Ishikawa (cell line): ENCODE results near the gene SYMPK.
A peak's percentile ranks its signal among the peaks of the same experiment; 100 is the strongest.

Experiments
- CEBPB ChIP-seq: IDR thresholded peaks from 2 replicates; pipeline ENCODE4 v1.6.1; 2012
- CREB1 ChIP-seq: IDR thresholded peaks from 2 replicates; pipeline ENCODE4 v1.6.1; 2012; ENCODE audit warnings: low read depth
- EGR1 ChIP-seq: IDR thresholded peaks from 2 replicates; pipeline ENCODE4 v1.6.1; 2012
- EP300 ChIP-seq: IDR thresholded peaks from 2 replicates; pipeline ENCODE4 v1.6.1; 2012; ENCODE audit warnings: borderline replicate concordance
- FOXM1 ChIP-seq: IDR thresholded peaks from 2 replicates; pipeline ENCODE4 v1.6.1; 2012; ENCODE audit warnings: low read depth, borderline replicate concordance
- MAX ChIP-seq: IDR thresholded peaks from 2 replicates; pipeline ENCODE4 v1.6.1; 2012
- NFIC ChIP-seq: IDR thresholded peaks from 2 replicates; pipeline ENCODE4 v1.6.1; 2012
- RAD21 ChIP-seq: IDR thresholded peaks from 2 replicates; pipeline ENCODE4 v1.6.1; 2012; ENCODE audit warnings: low read depth
- TAF1 ChIP-seq: IDR thresholded peaks from 2 replicates; pipeline ENCODE4 v1.6.1; 2012; ENCODE audit warnings: low read depth, mild to moderate bottlenecking
- TCF12 ChIP-seq: IDR thresholded peaks from 2 replicates; pipeline ENCODE4 v1.6.1; 2012; ENCODE audit warnings: low read depth
- TEAD4 ChIP-seq: IDR thresholded peaks from 2 replicates; pipeline ENCODE4 v1.6.1; 2012
- USF1 ChIP-seq: IDR thresholded peaks from 2 replicates; pipeline ENCODE4 v1.6.1; 2012
- YY1 ChIP-seq: IDR thresholded peaks from 2 replicates; pipeline ENCODE4 v1.6.1; 2012; ENCODE audit warnings: low read depth
- ZBTB7A ChIP-seq: IDR thresholded peaks from 2 replicates; pipeline ENCODE4 v1.6.1; 2012; ENCODE audit warnings: low read depth
- TF ChIP-seq, protein P1 (sequence below): IDR thresholded peaks from 2 replicates; pipeline ENCODE4 v1.6.1; 2012; ENCODE audit warnings: low read depth, mild to moderate bottlenecking

The SYMPK gene

GRCh38 chr19:45881909-45882528 lies 19.1 kb upstream of the SYMPK start:
- no peak for TF ChIP-seq NFIC
- TF ChIP-seq TEAD4: no peak
- TF ChIP-seq USF1: no peak
- TF ChIP-seq TAF1: no peak
- TF ChIP-seq ZBTB7A: 0 out of 2 replicates have a peak, but pooled peaks have one; percentile 34
- no peak for TF ChIP-seq FOXM1

DNA sequence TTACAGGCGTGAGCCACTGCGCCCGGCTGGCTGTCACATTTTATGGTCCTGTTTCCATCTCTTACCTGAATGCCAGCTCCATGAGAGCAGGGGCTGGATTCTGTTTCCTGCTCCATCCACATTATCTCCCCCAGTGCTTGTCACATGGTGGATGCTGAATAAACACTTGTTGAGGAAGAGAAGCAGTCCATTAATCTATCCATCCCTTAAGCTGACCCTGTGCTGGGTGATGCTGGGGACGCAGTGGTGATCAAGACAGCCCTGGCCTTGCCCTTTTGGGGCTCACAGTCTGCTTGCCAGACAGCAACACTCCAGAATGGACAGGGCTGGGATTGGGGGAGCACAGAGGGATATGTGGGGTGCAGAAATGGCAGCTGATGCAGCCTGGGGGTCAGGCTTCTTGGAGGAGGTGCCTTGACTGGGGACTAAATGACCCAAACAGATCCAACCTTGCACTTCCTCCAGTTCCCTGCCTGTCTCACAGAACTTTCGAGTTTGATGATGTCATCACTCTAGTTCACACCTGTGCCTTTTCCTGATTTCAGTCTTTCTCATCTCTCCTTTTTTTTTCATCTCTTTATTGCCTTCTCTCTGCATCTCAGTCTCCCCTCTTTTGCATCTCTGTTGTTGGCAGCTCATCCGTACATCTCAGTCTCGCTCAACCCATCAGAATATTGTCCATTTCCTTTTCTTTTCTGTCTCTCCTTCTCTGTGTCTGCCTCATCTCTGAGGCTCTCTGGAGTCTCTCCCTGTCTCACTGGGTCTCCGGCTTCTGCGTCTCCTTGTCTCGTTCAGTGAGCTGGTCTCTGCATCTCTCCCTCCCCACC lies 18.3 kb upstream of the SYMPK start:
- no peak for TF ChIP-seq CEBPB
- TF ChIP-seq TEAD4: no peak
- no peak for TF ChIP-seq TAF1
- TF ChIP-seq RAD21: no peak
- no peak for TF ChIP-seq MAX
- TF ChIP-seq YY1: no peak
- TF ChIP-seq EGR1: no peak
- TF ChIP-seq, protein P1, sequence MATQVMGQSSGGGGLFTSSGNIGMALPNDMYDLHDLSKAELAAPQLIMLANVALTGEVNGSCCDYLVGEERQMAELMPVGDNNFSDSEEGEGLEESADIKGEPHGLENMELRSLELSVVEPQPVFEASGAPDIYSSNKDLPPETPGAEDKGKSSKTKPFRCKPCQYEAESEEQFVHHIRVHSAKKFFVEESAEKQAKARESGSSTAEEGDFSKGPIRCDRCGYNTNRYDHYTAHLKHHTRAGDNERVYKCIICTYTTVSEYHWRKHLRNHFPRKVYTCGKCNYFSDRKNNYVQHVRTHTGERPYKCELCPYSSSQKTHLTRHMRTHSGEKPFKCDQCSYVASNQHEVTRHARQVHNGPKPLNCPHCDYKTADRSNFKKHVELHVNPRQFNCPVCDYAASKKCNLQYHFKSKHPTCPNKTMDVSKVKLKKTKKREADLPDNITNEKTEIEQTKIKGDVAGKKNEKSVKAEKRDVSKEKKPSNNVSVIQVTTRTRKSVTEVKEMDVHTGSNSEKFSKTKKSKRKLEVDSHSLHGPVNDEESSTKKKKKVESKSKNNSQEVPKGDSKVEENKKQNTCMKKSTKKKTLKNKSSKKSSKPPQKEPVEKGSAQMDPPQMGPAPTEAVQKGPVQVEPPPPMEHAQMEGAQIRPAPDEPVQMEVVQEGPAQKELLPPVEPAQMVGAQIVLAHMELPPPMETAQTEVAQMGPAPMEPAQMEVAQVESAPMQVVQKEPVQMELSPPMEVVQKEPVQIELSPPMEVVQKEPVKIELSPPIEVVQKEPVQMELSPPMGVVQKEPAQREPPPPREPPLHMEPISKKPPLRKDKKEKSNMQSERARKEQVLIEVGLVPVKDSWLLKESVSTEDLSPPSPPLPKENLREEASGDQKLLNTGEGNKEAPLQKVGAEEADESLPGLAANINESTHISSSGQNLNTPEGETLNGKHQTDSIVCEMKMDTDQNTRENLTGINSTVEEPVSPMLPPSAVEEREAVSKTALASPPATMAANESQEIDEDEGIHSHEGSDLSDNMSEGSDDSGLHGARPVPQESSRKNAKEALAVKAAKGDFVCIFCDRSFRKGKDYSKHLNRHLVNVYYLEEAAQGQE: no peak
- no peak for TF ChIP-seq NFIC
- TF ChIP-seq USF1: no peak
- TF ChIP-seq TCF12: no peak
- TF ChIP-seq CREB1: no peak
- TF ChIP-seq ZBTB7A: no peak

GRCh38 chr19:45879971-45880370 lies 17.0 kb upstream of the SYMPK start:
- TF ChIP-seq NFIC (no peak), USF1 (no peak), EP300 (no peak), RAD21 (no peak)

DNA sequence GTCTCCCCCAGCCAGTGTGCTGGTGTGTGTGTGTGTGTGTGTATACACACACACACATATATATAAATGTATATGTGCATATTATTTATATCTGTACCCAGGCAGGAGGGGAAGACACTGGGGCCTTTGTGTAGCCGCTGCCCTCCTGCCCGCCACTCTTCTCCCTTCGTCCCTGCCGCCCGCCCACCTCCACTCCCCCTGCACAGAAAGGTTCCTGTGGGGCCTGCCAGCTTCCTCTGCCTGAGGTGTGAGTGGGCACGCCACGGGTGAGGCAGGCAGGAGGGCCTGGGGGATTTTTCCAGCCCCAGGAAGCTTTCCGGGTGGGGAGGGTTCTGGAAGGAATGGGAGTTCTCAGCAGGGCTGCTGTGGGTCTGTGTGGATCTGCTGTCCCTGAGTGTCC lies 16.1 kb upstream of the SYMPK start:
- TF ChIP-seq MAX: no peak
- TF ChIP-seq TAF1: no peak
- TF ChIP-seq EGR1: no peak
- TF ChIP-seq NFIC: no peak

DNA sequence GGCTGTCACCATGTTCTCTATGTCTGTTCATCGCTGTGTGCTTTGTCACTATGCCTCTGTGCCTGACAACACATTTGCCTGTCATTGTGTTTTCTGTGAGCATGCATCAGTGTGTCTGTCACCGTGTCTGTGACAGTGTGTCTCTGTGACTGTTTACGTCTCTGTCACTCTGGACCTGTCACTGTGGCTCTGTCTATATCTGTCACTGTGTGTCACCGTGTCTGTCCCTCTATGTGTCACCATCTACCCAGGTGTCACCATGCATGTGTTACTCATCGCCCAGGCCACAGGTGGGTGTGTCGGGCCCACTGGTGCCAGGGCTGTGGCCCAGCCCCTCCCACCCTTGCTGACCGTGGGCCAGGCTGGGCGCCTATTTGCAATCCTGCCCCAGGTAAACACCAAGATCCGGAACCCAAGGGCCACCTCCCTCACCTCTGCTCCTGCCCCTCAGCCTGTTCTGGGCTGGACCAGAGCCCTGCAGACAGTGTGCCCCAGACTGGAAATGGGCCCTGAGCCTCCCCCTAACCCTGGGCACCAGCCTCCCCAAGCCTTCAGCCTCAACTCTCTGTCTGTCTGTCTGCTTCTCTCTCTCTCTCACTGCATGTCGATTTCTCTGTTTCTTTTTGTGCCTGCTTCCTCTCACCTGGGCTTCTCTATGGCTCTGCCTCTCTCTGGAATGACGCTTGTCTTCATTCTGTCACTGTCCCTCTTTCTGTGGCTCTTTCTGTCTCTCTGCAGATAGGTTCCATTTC lies 15.3 kb upstream of the SYMPK start:
- TF ChIP-seq YY1: no peak
- TF ChIP-seq CEBPB: no peak
- TF ChIP-seq, protein P1: no peak
